ENCODE data around the gene DCTN2. TPM values are rescaled to one million over a fixed set of nuclear protein-coding genes. Genes with fewer than 3 reads are reported as not detected.

DCTN2 gene
- total RNA-seq, 2 donors from 2014 or later = 101 to 153 TPM

Other genes starting within 250 kb of the DCTN2 start
- 10 to 100 TPM; 26.5 to 62.4 TPM for gene R3HDM2, start 116.1 kb downstream of the DCTN2 start, total RNA-seq
- gene INHBC, start 112.4 kb downstream of the DCTN2 start, total RNA-seq = not detected
- not detected for gene INHBE, start 91.9 kb downstream of the DCTN2 start, total RNA-seq
- gene GLI1, start 87.4 kb downstream of the DCTN2 start, total RNA-seq = 10 to 100 TPM in 1 of 2 donors, 1 to 10 TPM in 1; 1.7 to 13.0 TPM
- gene ARHGAP9, start 67.3 kb downstream of the DCTN2 start, total RNA-seq = 10 to 100 TPM; 32.0 to 32.5 TPM
- 100 to 1,000 TPM in 1 of 2 donors, 10 to 100 TPM in 1; 58.8 to 104 TPM for gene MARS1, start 59.1 kb downstream of the DCTN2 start, total RNA-seq
- 10 to 100 TPM; 35.5 to 39.6 TPM for gene DDIT3, start 26.7 kb downstream of the DCTN2 start, total RNA-seq
- 10 to 100 TPM; 39.2 to 54.3 TPM for gene MBD6, start 24.4 kb downstream of the DCTN2 start, total RNA-seq
- gene KIF5A, start 2.9 kb upstream of the DCTN2 start, total RNA-seq = 1 to 10 TPM in 1 of 2 donors, under 1 TPM in 1; 0.81 to 2.7 TPM
- gene PIP4K2C, start 44.0 kb upstream of the DCTN2 start, total RNA-seq = 10 to 100 TPM; 33.4 to 39.9 TPM
- 10 to 100 TPM; 37.9 to 55.1 TPM for gene DTX3, start 57.6 kb upstream of the DCTN2 start, total RNA-seq
- 10 to 100 TPM; 73.8 to 77.0 TPM for gene ARHGEF25, start 64.2 kb upstream of the DCTN2 start, total RNA-seq
- 10 to 100 TPM in 1 of 2 donors, 1 to 10 TPM in 1; 4.0 to 11.0 TPM for gene B4GALNT1, start 86.0 kb upstream of the DCTN2 start, total RNA-seq
- gene OS9, start 146.9 kb upstream of the DCTN2 start, total RNA-seq = 100 to 1,000 TPM; 253 to 381 TPM
- 1 to 10 TPM; 1.2 to 3.5 TPM for gene AGAP2, start 191.6 kb upstream of the DCTN2 start, total RNA-seq
- gene TSPAN31, start 197.8 kb upstream of the DCTN2 start, total RNA-seq = 100 to 1,000 TPM in 1 of 2 donors, 10 to 100 TPM in 1; 58.8 to 115 TPM
- gene CDK4, start 205.1 kb upstream of the DCTN2 start, total RNA-seq = 10 to 100 TPM; 52.3 to 72.8 TPM
- 10 to 100 TPM in 1 of 2 donors, 1 to 10 TPM in 1; 8.8 to 11.2 TPM for gene MARCHF9, start 207.9 kb upstream of the DCTN2 start, total RNA-seq
- gene CYP27B1, start 219.9 kb upstream of the DCTN2 start, total RNA-seq = 1 to 10 TPM in 1 of 2 donors, under 1 TPM in 1; 0.81 to 2.2 TPM
- 10 to 100 TPM; 10.4 to 13.5 TPM for gene METTL1, start 224.9 kb upstream of the DCTN2 start, total RNA-seq
- gene EEF1AKMT3, start 225.4 kb upstream of the DCTN2 start, total RNA-seq = 1 to 10 TPM; 7.0 to 9.7 TPM
- gene TSFM, start 235.6 kb upstream of the DCTN2 start, total RNA-seq = 10 to 100 TPM; 15.4 to 19.3 TPM

All from thoracic aorta (tissue), 2 donors.